HG03280 (cell line): ENCODE results near the gene NRXN3.

Experiments
- ATAC-seq: cut with Tn5 transposase; IDR thresholded peaks from one replicate; pipeline ENCODE4 v1.9.1; 2021; ENCODE audit warnings: mild to moderate bottlenecking, moderate library complexity; ENCODE audit not compliant: unreplicated experiment

NRXN3 gene

DNA sequence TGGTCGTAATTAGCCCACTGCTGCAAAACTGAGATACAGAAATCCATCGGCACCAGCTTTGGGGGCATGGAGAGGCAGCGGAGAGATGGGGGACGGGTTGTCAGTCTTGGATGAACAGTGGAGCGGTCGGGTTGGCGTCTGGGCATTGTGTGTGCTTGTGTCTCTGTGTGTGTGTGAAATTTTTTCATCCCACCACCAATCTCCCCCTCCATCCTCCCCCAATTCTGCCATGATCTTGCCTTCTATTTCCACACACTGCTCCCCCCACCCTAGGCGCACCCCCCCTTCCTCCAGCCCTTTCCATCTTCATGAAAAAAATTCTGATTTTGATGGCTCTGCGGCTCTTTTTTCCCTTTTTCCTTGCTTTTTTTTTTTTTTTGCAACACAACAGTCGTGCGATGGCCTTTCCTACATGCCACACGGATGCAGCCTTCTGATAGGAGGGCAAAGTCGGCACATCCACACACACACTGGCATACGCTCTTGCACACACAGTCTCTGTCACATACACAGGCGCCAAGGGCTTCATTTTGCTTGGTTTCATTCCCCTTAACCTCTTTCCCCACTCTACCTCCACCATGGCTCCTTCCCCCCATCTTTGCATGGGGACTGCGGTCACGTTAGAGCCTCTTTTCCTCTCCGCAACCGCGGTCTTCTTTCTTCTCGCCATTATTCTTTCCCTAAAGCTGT is 3.3 kb downstream of the NRXN3 start:
- no peak for ATAC-seq

DNA sequence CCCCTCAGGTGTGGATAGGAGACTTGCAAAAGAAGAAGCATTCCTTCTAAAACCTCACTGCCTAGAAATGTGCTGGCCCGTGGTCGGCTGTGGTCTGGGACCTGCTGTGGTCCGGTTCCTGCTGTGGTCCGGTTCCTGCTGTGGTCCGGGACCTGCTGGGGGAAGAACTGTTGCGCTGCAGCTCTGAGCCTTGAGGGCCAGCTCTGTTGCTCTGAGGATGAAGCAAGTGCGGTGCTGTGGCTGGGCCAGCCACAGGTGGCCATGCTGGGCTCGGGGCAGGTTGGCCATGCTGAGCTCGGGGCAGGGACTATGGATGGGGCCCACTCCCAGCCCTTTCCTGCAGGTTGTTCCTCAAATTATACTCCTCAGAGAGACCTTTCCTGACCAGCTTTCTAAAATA is 5.2 kb downstream of the NRXN3 start:
- ATAC-seq: no peak

DNA sequence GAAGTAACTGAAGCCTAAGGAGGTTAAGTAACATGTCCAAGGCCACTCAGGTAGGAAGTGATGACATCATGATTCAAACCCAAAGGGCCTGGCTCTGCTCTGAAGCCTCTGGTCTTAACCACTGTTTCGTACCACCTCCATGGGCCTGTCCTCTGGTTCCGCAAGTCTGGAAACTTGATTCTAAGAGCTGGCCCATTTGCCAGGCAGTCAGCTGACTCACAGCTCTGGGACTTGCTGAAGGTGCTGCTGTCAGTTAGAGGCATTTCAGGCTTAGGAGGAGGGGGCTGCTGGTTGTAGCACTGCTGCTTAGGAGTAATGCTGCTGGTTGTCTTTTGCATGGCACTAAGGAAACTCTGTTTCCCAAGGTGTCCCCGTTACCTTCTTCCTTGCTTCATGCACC is 7.9 kb downstream of the NRXN3 start:
- ATAC-seq: no peak

DNA sequence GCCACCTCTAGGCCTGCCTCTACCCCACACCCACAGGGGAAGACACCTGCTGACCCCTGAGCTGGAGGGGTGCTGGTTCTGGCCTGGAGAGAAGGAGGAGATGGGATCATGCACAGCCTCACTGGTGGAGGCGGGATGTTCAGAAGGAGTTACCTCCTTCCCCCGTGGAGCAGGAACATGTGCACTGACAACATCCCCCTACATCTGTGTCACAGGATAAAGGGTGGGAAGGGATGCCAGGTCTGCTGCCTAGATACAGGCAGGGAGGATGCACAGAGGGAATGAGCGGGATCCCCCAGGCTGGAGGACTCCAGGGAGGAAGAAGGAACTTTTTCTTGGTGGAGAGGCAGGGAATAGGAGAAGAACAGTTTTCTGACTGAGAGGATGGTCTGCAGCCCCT is 8.8 kb downstream of the NRXN3 start:
- ATAC-seq: no peak

DNA sequence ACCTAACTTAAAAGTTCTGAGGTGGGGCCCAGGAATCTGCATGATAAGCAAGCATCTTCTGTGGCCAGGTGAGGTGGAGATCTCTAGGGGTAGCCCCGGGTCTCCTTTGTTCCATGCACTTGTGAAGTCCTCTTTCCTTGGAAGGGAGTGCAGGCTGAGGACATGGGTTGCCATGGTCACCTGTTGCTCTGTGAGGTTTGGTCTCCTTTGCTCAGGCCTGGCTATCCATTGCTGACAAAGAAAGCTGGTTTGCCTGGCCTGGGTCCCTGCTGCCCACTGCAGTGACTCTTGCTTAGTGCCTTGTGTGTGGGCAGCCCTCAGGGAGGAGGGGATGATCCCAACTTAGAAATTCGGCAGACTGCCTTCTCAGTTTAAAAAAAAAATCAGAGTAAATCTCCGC is 11.1 kb downstream of the NRXN3 start:
- no peak for ATAC-seq

DNA sequence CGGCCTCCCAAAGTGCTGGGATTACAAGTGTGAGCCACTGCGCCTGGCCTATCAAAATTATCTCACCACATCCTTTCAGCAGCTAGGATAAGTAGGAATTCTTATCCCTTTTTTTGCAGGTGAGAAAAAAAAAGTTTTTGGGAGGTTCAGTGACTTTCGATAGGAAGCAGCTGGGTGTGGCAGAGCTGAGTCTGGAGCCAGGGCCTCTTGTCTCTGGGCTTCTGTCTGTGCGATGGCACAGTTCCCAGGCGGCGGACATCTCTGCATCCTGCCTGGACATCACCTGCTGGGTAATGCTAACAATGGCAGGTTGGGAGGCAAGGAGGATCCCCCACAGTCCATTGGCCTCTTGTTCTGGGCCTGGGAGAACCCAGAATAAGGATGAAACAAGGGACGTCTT is 12.5 kb downstream of the NRXN3 start:
- ATAC-seq: no peak

DNA sequence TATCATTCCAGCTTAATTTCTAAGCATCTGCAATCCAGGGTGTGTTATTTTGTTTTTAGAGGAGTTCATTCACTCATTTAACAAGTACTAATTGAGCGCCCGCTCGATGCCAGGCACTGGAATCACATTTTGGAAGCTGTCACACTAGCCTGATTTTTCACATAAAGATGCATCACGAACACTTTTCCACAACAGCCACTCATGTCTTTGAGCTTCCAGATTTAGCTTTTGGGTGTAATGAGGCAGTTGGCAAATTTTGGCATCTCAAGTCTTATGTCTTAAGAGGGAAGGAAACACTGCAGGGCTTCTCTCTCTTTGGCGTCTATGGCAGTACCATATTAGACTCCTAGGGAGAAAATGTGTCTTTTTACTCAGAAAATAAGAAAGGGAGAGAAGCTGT is 14.0 kb downstream of the NRXN3 start:
- ATAC-seq: no peak

DNA sequence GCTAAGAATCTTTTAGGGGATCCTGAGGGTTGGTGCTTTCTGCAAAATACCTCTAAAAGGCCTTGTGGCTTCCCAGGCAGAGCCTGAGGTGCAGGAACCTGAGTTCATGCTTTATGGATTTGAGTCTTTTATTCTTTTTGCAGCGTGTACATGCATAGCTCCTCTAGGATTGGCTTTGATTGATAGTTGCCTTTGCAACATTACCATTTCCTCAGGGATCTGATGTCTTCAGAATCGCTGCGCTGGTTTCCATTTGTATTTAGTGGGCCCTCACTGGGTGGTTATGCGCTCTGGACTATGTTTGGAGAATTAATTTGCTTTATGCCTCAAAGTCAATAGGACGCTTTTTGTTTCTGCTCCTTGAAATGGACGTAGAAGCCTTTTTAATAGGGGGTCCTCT is 16.1 kb downstream of the NRXN3 start:
- ATAC-seq: no peak

DNA sequence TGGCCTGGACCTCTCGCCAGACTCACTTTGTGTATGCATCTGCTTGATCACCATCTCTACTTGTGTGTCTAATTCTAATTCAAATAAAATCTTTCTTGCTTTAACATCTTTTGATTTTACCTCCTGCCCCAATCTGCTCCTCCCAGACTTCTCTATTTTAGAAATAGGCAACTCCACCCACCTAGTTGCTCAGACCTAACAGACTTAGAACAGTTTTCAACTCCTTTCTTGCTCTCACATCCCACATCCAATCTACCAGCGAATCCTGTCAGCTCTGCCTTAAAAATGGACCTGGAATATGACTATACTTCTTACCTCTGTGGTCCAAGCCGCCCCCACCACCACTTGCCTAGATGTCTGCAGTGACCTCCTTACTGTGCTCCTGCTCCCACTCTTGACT is 18.7 kb downstream of the NRXN3 start:
- ATAC-seq: no peak

DNA sequence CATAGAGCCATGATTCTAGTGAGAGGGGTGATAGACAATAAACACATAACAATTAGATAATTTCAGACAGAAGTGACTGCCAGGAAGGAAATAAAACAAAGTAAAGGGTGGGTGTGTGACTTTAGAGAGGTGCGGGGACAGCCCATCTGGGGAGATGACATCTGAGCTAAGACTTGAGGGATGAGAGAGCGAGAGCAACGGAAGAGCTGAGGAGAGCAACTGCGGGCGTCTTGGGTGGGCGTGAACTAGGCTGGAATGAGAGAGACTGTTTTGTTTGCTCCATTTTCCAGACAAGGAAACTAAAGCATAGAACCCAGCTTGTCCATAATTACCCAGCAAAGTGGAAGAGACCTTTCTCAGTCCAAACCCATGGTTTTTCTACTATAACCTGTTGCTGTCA is 25.3 kb downstream of the NRXN3 start:
- ATAC-seq: no peak

DNA sequence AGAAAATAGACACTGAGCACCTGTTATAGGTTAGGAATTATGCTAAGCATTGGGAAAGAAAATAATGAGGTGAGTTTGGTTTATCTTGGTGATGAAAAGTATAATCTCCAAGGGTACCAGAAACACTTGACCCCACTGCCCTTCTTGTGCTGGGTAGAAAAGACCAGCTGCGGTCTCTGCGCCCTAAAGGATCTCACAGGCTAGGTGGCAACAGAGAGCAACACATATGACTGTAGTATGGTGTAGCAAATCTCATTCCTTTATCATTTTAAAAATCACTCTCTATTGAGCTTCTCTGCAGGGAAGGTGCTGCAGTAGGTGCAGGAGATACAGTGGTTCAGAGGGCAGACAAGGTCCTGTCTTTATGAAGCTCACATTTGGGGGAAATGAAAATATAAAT is 26.1 kb downstream of the NRXN3 start:
- ATAC-seq: no peak

DNA sequence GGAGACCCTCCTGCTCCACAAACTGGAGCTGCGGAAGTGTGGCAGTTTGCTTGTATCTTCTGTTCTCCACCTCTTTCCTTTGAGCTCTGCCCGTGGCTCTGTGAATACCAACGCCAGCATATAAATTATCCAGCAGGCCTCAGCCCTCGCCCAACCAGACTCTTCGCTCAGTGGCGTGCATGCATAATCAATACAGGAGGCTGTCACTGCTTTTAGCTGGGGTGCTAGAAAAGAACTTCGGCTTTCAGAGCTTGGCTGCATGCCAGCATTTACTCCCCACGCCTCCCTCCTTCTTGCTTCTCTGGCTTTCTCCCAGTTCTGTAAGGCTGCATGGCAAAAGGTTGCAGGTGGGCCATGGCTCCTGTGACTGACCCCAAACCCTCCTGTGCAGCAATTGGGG is 26.9 kb downstream of the NRXN3 start:
- no peak for ATAC-seq

DNA sequence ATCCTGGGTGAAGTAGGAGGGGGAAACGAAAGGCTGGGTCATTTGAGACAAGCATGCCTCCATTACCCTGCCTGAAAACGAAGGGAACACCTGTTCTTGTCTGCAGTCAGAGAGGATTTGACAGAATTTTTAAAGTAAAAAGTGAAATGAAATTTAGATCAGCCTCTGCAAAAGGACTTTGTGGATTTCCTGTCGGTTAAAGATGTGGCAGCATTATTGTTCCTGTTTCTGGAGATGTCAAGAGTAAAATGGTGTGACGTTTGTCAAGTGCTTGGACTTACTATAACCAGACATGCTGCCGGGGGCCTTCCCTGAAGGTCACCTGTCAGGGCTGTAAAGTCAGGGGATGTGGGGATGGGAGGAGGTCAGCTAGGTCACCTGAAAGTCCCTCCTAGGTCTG is 32.0 kb downstream of the NRXN3 start:
- no peak for ATAC-seq

DNA sequence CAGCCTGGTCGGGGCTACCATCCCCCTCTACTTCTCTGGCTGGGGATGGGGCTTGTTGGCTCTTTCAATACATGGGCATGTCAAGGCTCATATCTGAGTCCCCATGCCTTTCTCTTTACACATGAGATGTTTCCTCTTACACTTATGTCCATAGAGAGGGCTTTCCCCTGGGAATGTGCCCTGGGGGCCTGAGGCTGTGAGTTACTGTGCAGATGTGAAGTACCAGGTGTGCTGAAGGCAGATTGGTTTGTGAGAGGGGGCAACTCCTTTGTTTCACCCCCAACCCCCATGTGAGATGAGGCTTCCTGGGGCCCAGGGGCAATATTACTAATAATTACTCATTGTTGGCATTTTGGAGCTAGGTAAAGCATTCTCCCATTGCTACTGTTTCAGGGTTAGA is 32.8 kb downstream of the NRXN3 start:
- no peak for ATAC-seq

DNA sequence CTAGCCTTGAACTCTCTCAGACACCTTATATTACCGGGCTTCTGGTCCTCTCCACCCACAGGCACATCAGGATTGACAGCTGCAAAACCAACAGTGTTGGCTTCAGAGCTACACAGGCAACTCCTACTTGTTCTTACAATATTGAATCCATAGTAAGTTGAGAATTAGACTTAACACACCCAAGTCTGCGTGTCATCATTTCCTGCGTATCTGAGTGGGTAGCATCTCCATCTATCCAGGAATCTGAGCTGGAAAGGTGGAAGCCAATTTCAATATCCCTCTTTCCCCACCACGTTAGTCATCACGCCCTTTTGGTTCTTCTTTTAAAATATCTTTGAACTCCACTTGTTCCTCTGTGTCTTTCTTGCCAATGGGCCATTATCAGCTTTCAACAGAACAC is 37.2 kb downstream of the NRXN3 start:
- no peak for ATAC-seq

DNA sequence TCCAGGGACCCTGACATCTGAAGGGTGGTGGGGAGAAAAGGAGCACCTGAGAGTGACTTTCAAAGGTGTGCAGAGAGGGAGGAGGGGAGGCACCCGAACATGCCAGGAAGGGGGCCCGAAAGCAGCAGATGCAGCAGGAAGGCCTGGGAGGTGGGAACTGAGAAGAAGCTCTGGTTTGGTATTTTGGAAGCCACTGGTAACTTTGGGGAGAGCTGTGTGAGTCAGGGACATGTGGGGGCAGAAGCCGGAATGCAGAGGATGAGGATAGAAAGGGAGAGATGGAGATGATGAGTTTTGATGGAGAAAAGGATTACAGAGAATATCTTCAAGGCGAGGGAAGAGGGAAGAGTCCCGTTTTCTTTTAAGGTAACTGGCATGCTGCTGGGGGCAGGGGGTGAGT is 50.1 kb downstream of the NRXN3 start:
- ATAC-seq: no peak

DNA sequence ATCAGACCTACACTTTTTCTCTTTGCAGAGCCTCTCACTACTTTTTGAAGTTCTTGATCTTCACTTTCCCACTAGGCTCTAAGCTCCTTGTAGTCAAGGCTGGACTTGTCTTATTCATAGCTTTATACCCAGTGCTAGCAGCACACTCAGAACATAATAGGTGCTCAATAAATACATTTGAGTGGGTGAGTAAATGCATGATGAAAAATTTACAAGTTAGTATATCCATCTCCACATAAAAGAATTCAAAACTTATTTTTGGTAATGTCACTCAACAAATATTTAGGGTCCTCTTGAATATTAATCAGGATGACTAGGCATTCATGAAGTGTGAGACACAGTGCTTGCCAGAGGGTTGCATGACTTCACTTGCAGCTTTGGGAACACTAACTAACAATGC is 52.6 kb downstream of the NRXN3 start:
- no peak for ATAC-seq

DNA sequence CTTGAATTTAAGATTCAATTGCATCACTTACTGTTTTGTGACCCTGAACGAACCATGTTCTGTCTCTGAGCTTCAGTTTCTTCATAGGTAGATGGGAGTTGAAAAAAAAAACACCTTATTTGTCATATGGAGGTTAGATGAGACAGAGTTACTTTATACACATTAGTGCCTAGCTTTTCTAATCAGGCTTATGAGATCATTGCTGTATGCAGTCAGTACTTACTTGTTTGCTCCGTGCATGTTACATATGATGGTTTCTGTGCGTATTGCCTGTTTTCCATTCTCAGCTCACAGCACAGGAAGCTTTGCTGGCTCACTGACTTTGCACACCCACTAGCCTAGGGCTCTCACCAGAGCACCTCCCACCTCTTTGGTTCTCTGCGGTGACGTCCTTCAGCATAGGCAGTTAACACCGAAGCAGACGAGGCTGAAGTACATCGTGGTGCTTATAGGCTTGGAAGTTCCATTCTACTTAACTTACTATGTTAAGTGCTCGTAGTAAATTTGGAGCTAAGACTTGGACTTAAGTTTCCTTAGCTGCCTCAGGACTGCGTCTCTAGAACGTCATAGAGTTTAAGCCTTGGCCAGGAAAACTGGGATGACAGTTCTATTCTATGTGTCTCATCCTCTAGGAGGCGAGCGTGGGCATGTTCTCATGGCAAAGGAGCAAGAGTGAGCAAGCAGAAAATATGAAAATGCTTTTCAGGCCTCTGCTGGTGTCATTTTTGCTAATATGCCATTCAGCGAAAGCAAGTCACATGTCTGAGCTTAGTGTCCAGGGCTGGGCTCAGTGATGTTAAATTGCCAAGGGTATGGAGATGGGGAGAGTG is 57.3 kb downstream of the NRXN3 start:
- ATAC-seq: no peak

DNA sequence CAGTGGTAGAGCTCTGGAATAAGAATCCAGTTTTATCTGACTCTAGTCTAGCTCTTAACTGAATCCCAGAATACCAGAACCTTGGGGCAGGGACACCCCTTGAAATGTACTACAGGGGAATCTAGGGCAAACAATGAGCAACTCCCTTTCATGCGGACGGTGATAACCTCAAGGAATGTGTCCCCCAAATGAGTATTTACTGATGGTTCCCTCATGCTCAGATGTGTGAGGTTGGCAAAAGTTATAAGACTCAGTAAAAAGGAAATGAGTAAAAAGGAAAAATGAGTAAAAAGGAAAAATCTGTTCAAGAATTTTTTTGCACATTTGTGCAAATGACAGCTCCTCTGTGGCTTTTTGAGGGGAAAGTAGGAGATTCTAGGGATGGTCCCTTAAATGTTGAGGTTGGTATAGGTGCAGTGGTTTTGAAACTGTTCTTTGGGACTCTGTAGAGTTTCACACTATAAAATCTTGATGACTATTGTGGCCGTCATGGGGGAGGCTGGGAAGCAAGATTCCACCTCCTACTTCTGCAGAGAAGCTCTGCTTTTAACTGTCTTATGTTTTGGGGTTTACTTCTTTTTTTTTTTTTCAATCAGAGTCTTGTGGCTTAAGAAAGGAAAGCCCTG is 58.6 kb downstream of the NRXN3 start:
- no peak for ATAC-seq

DNA sequence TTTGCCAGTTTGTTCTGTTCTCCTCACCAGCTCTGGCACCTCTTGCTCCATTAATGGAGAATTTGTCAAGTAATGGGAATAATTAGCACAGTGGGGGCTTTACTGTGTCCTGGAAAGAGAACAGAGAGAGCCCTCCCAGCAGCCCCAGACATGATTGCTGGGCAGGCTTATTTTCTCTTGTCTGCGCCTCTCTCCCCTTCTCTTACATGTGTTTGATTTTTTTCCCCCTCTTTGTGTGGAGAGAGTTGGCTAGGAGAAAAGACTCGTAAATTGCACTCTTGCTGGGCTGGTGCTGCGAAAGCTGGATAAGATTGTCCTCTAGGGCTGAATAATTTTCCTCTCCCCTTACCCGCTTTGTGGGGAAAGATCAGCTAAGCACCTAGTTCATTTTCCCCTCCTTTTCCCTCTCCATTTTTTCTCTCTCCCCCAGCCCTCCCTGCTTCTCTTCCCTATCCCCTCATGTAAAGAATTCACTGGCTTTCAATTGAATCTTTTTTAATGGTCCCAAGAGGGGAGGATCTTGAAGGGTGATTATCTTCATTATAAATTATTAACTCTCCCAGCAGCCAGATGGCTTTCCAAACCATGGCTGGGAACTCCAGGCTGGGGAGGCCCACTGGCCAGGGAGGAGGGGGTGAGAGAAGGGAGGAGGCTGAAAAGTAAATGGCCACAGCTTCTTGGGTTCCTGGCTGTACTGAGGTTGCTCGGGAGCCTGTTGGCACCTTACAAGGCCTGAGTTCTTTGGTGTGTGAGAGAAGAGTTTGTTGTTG is 62.2 kb downstream of the NRXN3 start:
- no peak for ATAC-seq

DNA sequence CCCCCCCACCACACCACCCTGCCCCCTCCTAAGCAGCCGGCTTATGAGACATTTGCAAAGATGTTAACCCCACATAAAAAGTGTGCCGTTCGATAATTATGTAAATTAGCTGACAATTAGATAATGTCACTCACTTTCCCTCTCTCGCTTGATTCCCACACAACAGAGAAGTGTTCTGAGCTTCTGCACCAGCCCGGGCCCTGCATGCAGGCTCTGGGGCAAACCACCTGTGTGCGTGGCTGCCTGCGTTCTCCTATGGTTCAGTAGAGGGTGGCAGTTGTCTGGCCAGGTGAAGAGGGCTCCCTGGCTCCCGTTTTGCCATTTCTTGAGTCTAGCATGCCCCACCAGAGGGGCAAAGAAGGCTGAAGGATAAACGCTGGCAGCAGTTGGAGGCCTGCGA is 68.0 kb downstream of the NRXN3 start:
- ATAC-seq: no peak
